NCI-H1417 (cell line): ENCODE results near the gene STK32C.

Experiments
- DNase-seq, 3 experiments: peaks; one replicate each; lab custom pipeline; 2025; lab: John Stamatoyannopoulos, UW

Gene STK32C

DNA sequence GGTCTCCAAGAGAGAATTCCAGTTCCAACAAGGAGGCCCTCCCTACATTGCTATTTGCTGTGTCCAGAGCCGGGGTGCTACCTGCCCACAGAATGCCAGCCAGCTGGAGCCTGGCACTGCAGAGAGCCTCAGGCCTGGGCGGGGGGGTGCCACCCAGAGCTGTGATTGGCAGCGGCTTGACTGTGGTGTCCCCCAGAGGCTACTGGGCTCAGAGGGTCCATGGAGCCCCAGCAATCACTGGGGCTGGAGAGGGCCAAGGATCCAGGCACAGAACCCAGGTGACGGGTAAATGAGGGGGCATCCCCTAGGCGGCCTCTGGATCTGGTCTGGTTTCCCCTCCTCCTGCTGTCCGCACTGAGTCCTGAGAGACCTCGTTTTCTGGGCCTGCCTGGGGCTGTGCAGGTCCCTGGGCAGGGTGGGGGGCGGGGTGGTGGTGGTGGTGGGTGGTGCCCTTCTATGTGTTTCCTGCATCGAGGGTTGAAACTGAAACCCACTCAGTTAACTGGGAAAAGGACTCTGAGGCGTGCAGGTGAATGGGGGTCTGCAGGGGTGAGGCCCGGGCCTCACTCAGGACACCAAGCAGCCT, 108.4 kb downstream of the STK32C start:
- no peak for DNase-seq

DNA sequence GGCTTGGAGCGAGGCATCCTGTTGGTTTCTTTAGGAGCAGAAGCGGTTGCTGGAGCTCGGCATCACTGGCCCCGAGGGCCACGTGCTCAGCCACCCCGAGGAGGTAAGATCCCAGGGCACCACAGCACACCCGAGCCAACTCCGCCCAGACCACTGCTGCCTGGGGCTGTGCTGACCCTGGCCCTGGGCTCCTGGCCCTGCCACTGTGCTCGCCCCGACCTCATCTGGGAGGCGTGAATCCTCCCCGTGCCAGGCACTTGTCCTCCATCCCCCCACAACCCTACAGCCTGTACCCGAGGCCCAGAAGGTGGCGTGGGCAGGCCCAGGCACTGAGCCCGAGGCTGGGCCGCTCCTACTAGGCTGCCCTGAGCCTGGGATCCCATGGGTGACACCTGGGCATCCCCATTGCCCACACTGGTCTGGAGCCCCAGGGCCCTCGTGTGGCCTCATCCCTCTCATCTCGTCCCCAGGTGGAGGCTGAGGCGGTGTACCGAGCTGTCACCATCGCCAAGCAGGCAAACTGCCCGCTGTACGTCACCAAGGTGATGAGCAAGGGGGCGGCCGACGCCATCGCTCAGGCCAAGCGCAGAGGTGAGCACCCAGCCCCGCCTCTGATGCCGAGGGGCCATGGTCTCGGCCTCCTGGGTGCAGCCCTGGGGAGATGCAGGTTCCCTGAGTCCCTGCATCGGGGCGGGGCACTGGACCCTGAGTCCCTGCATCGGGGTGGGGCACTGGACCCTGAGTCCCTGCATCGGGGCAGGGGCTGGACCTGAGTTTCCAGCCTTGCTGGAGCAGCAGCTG, 109.2 kb downstream of the STK32C start:
- DNase-seq, result no peak

DNA sequence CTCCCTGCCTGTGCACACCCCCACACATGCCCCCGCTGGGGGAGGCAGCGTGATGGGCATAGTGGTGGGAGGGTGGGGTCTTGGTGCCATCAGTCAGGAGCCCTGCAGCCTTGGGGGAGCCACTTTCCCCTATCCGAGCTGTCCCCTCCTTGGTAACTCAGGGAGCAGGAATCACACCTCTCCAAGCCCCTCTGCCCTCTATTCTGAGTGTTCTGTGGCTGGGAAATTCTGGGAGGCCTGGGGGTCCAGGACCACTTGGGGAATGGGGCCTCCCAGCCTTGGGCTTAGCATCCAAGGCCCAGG, 109.7 kb downstream of the STK32C start:
- DNase-seq, result no peak

DNA sequence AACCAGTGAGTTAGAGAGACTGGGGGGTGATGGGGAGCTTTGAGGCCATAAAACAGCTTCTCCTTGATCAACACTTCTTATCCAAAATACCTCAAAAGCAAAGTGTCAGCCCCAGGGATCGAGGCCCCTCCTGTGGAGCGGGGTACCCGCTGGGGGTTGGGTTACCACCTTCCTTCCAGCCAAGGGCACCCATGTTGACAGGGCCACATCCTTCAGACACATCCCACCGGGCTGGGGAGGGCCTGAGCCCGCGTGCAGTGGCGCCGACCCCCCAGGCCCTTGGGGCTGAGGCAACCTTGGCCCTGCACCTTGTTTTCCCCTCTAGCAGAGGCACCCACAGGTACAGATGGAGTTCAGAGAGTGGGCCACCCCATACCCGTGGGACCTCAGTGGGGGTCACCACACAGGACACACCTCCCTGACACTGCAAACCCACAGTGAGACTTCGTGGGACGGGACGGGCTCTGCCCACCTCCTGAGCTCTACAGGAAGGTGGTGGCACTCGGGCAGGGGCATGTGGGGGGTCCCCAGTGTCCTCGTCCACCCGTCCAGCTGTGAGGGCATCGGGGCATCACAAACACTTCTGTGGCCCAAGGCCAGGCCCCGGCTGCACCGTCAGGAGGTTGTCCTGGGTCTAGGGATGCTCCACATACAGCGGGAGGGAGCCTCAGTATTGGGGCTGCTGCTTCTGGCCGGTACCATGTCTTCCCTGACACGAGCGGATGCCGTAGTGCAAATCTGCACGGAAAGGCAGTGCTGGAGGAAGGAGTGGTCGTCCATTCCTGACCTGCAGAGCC, 110.3 kb downstream of the STK32C start:
- DNase-seq, result no peak

GRCh38 chr10:132196178-132197113, 111.3 kb downstream of the STK32C start:
- DNase-seq, result no peak

DNA sequence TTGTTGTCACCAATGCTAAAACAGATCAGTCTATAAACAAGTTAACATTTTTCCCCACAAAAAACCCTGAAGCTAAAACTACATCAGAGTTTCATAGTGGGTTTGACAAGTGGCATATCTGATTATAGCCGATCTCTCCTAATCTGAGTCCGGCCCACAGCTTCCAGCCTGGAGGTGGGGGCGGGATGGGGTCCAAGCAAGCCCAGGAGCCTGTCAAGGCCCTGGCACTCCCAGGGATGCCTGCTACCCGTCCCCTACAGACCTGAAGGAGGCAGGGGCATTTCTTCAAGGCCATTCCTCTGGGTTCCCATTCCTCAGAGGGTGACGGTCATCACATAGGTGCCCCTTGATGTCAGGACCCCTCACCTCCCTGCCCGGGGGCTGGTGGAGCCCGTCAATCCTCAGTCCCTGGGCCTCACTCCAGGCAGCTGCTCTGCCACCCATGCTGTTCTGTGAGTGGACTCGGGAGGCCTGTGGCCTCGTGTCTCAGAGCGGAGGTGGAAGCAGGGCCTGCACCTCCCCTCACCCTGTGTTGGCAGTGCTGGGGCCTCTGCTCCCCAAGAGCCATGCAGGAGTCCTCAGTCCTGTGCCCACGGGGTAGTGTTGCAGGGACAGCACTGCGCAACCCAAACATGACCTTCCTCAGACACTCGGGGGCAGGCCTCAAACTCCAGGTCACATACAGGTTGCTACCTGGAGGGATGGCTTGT, 112.2 kb downstream of the STK32C start:
- no peak for DNase-seq

DNA sequence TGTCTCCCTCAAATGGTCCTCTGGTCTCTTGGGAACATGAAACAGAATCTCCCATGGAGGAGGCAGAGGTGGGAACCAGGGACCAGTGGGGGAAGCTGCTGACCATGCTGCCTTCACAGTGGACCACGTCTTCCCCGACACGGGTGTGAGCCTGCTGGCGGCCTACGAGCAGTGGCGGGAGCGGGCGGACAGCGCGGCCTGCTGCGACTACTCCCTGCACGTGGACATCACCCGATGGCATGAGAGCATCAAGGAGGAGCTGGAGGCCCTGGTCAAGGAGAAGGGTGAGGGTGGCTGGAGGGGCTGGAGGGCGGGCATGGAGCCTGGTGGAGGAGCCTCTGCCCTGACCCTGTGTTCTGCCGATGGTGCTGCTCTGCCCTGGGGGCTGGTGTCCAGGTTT, 113.0 kb downstream of the STK32C start:
- DNase-seq, result no peak

DNA sequence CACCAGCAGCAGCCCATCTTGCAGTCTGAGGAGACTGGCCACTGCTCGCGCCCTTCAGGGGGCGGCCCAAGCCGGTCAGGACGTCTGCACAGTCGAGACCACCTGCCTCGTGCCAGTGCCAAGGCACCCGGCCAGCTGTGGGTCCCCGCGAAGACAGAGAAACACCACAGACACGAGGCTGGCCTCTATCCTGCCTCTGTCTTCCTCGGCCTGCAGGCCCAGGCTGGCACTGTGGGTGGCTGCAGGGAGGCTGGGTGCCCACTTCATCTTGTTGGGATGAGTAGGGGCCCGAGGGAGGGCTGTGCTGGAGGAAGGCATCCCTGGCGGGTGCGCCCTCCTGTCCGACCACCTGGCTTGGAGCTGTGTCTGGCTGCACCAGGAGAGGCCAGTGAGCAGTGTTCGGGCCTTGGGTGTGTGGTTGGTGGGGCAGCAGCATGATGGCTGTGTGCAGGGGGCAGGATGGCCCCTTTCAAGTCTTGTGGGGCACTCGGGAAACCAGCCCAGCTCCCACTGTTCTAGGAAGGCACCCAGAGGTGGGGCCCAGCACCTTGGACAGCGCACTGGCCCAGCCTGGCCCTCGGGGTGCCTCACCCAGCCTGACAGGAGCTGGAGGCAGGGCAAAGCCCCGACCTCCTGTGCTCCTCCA, 113.7 kb downstream of the STK32C start:
- DNase-seq, result no peak

- no peak for DNase-seq
These were observed 114.6 kb downstream of the STK32C start for GRCh38 chr10:132192991-132193665.

- DNase-seq, result no peak
These were observed 115.4 kb downstream of the STK32C start for GRCh38 chr10:132192076-132192975.

GRCh38 chr10:132189810-132190422, 117.8 kb downstream of the STK32C start:
- no peak for DNase-seq

DNA sequence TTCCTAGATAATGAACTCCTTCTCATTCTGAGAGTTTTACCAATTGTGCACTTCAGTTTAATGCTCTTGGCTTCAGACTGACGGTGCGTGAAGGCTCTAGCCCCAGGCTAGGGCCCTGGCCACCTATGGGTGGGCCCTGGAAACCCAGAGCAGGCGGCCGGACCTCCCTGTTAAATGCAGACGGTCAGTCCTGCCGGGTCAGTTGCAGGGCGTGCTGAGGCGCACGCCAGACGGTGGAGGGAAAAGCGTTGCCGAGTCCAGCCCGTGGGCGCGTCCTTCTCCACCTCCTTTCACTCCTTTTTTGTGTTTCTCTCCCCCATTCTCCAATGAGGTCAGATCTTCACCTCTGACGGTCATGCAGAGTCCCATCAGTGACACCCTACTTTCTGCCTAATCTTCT, 118.7 kb downstream of the STK32C start:
- DNase-seq, result no peak

- DNase-seq, result no peak
These were observed 119.4 kb downstream of the STK32C start for GRCh38 chr10:132188331-132188730.

DNA sequence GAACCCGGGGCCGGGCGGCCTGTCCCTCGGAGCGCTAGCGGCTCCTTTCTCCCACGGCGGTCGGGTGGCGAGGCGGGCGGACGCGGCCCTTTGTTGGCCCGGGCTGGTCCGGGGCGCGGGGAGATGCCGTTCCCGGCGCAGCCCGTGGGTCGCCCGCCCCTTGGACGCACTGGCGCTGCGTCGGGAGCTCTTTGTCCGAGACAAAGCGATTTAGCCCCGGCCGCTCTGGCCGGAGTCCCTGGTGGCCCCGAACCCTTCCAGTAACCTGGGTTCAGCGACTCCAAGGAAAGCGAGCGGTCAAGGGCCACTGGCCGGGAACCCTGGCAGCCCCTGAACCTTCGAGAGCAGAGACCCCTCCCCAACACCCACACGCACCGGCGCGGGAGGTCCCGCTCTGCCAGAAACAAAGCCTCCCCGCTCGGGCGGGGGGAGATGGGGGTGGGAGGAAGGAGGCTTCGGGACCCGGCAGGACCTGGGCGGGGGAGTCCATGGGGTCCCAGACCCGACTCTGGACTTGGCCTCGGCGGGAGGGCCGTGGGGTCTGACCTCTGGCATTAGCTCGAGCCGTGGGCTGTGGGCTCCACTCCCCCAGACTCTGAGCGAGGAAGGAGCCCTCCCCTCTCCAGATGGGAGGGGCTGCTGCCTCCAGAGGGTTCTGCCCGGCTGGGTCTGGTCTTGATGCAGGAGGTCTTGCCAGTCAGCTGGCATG, 120.2 kb downstream of the STK32C start:
- DNase-seq, result peak in 2 of 3 experiments; percentile 42 to 49

GRCh38 chr10:132186488-132187429, 121.0 kb downstream of the STK32C start, which contains the start of gene DPYSL4:
TSS of gene DPYSL4 (plus strand) at chr10:132186948. CDS start at chr10:132187064, 116 bp downstream.
- DNase-seq, result peak in 2 of 3 experiments; percentile 60 to 65

DNA sequence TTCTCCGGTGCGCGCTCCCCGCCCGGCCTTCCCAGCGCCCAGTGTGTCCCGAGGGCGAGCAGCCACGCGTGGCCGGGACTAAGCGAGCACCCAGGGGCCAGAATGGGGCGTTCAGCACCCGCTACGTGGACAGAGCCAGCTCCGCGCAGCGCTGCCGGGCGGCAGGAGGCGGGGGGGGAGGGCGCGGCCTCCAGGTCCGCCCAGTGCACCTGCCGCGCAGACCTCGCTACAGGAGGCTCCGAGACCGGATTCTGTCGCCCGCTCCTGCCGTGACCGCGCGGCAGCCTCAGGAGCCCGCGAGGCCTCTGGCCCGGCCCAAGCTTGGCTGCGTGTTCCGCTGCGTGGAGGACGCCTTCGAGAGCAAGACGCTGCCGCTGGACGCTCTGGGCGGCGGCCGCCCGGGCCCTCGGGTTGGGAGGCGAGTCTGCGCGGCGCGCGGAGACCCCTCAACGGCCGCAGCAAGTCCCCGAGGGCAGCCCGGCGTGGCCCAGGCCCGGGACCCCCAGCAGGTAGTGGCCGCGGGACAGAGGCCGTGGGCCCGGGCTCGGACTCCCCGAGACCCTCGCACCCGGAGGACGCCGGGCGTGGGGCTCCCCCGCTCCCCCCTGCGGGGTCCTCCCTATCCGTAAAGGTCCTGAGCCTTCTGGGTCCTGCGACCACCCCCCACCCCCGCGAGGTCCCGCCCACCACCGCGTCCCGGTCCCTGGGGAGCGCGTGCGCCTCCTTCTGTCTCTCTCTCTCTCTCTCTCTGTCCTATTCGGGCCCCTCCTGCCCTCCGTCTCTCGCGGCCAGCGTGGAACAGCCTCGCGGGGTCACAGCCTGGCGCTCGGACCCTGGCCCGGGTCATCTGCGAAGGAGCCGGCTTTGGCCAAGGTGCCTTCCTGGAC, 121.9 kb downstream of the STK32C start:
- DNase-seq, result peak; percentile 43 to 71 (median 53)
